Activated CD8-positive, alpha-beta T cell treated with anti-CD3 and anti-CD28 coated beads, Interleukin-2, amount 10 ng/mL, durations not matched to agents 7 days and 5 days (primary cell): Measurements from ENCODE around the gene FGF9. TPM values are rescaled to one million over a fixed set of nuclear protein-coding genes. Genes with fewer than 3 reads are reported as not detected.

Experiments
- ATAC-seq: fragments of 150-1000 bp; cut with Tn5 transposase; one replicate; pipeline ENCODE4 v1.10.0; 2021; ENCODE audit warnings: moderate library complexity
- CTCF ChIA-PET: fragments of 350-600 bp; sonication (Branson Sonifier 250); formaldehyde crosslinking; loops from one replicate; lab custom pipeline; 2021; ENCODE audit warnings: antibody characterized with exemption; lab: Charles Lee
- POLR2A ChIA-PET: fragments of 350-600 bp; sonication (Branson Sonifier 250); formaldehyde crosslinking; loops from one replicate; lab custom pipeline; 2021; ENCODE audit warnings: antibody characterized with exemption; lab: Charles Lee
- DNase-seq: peaks from one replicate; pipeline ENCODE4 v3.0.0-alpha.2; 2020
- H3K27ac Mint-ChIP-seq: one replicate; pipeline ENCODE4 v1.8.0; 2021; ENCODE audit warnings: mild to moderate bottlenecking, mixed read lengths
- H3K27me3 Mint-ChIP-seq: one replicate; pipeline ENCODE4 v1.8.0; 2021; ENCODE audit warnings: low read depth, mixed read lengths
- H3K36me3 Mint-ChIP-seq: one replicate; pipeline ENCODE4 v1.8.0; 2021; ENCODE audit warnings: low read depth, mixed read lengths
- H3K4me1 Mint-ChIP-seq: one replicate; pipeline ENCODE4 v1.8.0; 2021; ENCODE audit warnings: low read depth, mixed read lengths
- H3K4me3 Mint-ChIP-seq: one replicate; pipeline ENCODE4 v1.8.0; 2021; ENCODE audit warnings: mild to moderate bottlenecking, mixed read lengths
- H3K9me3 Mint-ChIP-seq: one replicate; pipeline ENCODE4 v1.8.0; 2022; ENCODE audit warnings: mixed read lengths; ENCODE audit not compliant: insufficient read depth
- total RNA-seq, 2 experiments: library from RNA; stranded (reverse); gene quantifications; one replicate each; pipeline ENCODE4 v1.2.3, GENCODE V29; 2021

The FGF9 gene
- total RNA-seq, 2 experiments from 2014 or later, result 0.21 TPM; not detected in 1

GRCh38 chr13:21691500-21691899 is 20.6 kb downstream of the FGF9 start:
- peaks cover 2% of the 10 kb centered on the region for H3K4me1 Mint-ChIP-seq
- H3K27me3 Mint-ChIP-seq, result no peaks in the 10 kb centered on the region
- H3K27ac Mint-ChIP-seq, result no peak overlapping the region
- DNase-seq, result no peak
- no peaks in the 10 kb centered on the region for H3K36me3 Mint-ChIP-seq
- no peak overlapping the region for H3K4me3 Mint-ChIP-seq
- H3K9me3 Mint-ChIP-seq, result no peaks in the 10 kb centered on the region
- ChIA-PET CTCF (no interaction called here), POLR2A (no interaction called here)
- ATAC-seq, result no peak

DNA sequence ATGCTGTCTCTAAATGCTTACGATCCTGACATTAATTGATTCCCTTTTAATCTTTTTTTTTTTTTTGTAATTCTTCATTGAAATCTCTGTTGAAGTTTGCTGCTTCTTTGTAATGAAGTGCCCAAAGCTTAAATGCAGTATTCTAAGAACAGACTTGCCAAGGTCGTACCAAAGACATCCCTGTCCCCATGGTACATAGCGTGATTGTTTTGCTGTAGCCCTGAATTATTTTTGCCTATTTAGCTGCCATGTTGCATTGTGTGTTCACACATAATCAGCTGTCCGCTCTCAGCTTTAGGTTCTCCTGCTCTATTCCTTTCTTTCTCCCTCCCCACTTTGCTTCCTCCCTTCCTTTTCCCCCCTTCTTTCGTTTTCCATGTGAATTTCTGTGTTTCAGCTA is 21.1 kb downstream of the FGF9 start:
- no peak for ATAC-seq
- Mint-ChIP-seq H3K4me3 (no peak overlapping the region), H3K36me3 (no peaks in the 10 kb centered on the region), H3K27me3 (no peaks in the 10 kb centered on the region), H3K27ac (no peak overlapping the region), H3K4me1 (no peaks in the 10 kb centered on the region), H3K9me3 (no peaks in the 10 kb centered on the region)
- no peak for DNase-seq
- CTCF ChIA-PET, result no interaction called here
- POLR2A ChIA-PET, result no interaction called here

GRCh38 chr13:21694831-21695230 is 24.0 kb downstream of the FGF9 start:
- Mint-ChIP-seq H3K36me3 (no peaks in the 10 kb centered on the region), H3K9me3 (no peaks in the 10 kb centered on the region), H3K27ac (no peak overlapping the region), H3K4me1 (no peaks in the 10 kb centered on the region), H3K27me3 (no peaks in the 10 kb centered on the region), H3K4me3 (no peak overlapping the region)
- CTCF ChIA-PET, result no interaction called here
- no peak for DNase-seq
- no peak for ATAC-seq
- POLR2A ChIA-PET, result no interaction called here

GRCh38 chr13:21695546-21695945 is 24.7 kb downstream of the FGF9 start:
- POLR2A ChIA-PET, result no interaction called here
- no peaks in the 10 kb centered on the region for H3K27me3 Mint-ChIP-seq
- no peak for DNase-seq
- no peak for ATAC-seq
- H3K9me3 Mint-ChIP-seq, result no peaks in the 10 kb centered on the region
- CTCF ChIA-PET, result no interaction called here
- no peak overlapping the region for H3K4me3 Mint-ChIP-seq
- H3K36me3 Mint-ChIP-seq, result no peaks in the 10 kb centered on the region
- H3K27ac Mint-ChIP-seq, result no peak overlapping the region
- no peaks in the 10 kb centered on the region for H3K4me1 Mint-ChIP-seq

DNA sequence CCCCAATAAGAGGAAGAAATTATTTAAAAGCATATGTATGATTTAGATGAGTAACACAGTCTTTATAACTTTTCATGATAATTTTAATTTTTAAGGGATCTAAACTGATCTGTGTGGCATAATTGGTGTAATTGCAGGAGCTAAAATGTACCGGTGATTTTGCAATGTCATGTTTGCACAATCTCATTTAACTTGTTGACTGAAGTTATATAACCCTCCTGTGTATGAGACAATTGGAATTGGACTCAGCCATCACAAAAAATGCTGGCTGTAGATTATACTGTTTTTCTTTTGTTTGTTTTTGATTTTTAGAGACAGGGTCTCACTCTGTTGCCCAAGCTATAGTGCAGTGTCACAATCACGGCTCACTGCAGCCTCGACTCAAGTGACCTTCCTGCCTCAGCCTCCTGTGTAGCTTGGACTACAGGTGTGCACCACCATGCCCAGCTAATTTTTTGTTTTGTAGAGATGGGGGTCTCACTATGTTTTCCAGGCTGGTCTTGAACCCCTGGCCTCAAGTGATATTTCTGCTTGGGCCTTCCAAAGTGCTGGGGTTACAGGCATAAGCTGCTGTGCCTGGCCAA is 26.1 kb downstream of the FGF9 start:
- no peak overlapping the region for H3K27ac Mint-ChIP-seq
- H3K9me3 Mint-ChIP-seq, result no peaks in the 10 kb centered on the region
- H3K4me3 Mint-ChIP-seq, result no peak overlapping the region
- ATAC-seq (no peak), DNase-seq (no peak)
- H3K27me3 Mint-ChIP-seq, result no peaks in the 10 kb centered on the region
- ChIA-PET POLR2A (no interaction called here), CTCF (no interaction called here)
- H3K36me3 Mint-ChIP-seq, result no peaks in the 10 kb centered on the region
- no peaks in the 10 kb centered on the region for H3K4me1 Mint-ChIP-seq

DNA sequence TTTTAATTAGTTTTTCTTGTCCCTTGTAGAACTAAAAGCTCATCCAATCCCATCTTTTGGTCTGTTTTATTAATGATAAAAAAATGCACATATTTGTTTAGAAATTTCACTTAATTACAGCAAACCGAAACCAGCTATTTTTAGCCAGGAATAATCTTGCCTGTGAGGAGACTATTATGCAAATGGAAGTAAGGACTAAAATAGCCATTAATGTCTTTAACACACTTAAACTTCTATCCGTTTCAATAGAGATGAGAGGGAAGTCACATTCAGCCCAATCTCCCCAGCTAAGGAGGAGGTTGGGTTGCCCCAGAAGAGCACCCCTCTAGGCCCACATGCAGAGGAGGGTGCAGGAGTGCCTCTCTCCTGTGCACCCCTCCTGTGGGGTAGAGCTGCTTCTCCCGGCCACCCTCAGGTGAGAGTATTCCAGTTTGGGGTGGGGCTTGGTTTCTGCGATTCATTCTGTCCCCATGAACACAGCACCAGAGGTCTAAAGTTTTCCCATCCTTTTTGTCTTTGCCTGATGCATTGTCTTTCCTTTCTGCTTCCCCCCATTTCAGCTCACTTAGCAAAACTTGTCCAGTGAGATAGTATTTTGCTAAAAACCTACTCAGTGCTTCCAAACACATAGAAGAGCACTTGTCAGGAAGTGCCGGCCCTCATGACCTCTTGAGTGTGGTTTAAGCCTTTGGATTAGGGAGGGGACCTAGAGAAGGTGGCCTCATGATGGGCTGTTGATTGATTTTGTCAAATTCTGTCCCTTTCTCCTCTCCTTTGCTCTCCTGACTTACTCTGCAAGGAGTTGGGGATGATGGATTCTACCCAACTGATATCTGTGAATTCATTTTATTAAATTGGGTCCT is 28.2 kb downstream of the FGF9 start:
- Mint-ChIP-seq H3K4me1 (no peaks in the 10 kb centered on the region), H3K4me3 (no peak overlapping the region), H3K27ac (no peak overlapping the region), H3K9me3 (no peaks in the 10 kb centered on the region), H3K36me3 (no peaks in the 10 kb centered on the region), H3K27me3 (no peaks in the 10 kb centered on the region)
- ATAC-seq (no peak), DNase-seq (no peak)
- CTCF ChIA-PET, result no interaction called here
- POLR2A ChIA-PET, result interaction anchor here (0.5 kb wide), 1 partner anchor 16 kb away, joined by 3 read pairs; no protein-coding TSS in a partner anchor

DNA sequence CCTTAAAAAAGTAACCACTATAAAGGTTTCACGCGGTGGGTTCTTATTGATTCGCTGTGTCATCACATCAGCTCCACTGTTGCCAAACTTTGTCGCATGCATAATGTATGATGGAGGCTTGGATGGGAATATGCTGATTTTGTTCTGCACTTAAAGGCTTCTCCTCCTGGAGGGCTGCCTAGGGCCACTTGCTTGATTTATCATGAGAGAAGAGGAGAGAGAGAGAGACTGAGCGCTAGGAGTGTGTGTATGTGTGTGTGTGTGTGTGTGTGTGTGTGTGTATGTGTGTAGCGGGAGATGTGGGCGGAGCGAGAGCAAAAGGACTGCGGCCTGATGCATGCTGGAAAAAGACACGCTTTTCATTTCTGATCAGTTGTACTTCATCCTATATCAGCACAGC is 30.6 kb downstream of the FGF9 start:
- H3K9me3 Mint-ChIP-seq, result no peaks in the 10 kb centered on the region
- H3K27ac Mint-ChIP-seq, result no peak overlapping the region
- no peak overlapping the region for H3K4me3 Mint-ChIP-seq
- no peaks in the 10 kb centered on the region for H3K4me1 Mint-ChIP-seq
- CTCF ChIA-PET, result no interaction called here
- no peaks in the 10 kb centered on the region for H3K36me3 Mint-ChIP-seq
- no peak for ATAC-seq
- POLR2A ChIA-PET, result no interaction called here
- DNase-seq, result no peak
- peaks cover 2% of the 10 kb centered on the region for H3K27me3 Mint-ChIP-seq

DNA sequence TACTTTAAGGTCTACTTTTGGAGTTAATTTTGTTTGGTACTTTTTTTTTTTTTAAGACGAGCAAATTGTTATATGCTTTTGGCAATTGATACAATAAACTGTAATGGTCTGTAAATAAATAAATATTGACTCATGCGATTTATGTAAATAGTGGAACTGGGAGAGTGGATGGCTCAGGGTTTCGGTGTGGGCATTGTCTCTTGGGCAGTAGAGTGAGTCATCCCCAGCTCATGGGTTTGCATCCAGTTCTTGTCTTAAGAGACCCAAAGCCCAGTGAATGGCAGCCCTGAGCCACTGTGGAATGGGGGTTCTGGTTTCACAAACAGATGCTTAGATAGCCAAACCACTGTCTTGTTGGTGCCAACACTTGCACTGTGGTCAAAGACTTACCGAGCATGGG is 33.0 kb downstream of the FGF9 start:
- Mint-ChIP-seq H3K36me3 (no peaks in the 10 kb centered on the region), H3K4me3 (no peak overlapping the region), H3K4me1 (no peaks in the 10 kb centered on the region), H3K27ac (no peak overlapping the region), H3K27me3 (peaks cover 4% of the 10 kb centered on the region), H3K9me3 (no peaks in the 10 kb centered on the region)
- ChIA-PET POLR2A (no interaction called here), CTCF (no interaction called here)
- DNase-seq (no peak), ATAC-seq (no peak)

- Mint-ChIP-seq H3K27ac (no peak overlapping the region), H3K4me1 (no peaks in the 10 kb centered on the region), H3K36me3 (no peaks in the 10 kb centered on the region), H3K27me3 (peaks cover 10% of the 10 kb centered on the region), H3K4me3 (no peak overlapping the region), H3K9me3 (peaks cover 13% of the 10 kb centered on the region)
- no peak for DNase-seq
- no peak for ATAC-seq
- POLR2A ChIA-PET, result no interaction called here
- CTCF ChIA-PET, result no interaction called here
Observed at GRCh38 chr13:21707586-21707985, 36.7 kb downstream of the FGF9 start.

- DNase-seq, result no peak
- ChIA-PET CTCF (no interaction called here), POLR2A (no interaction called here)
- Mint-ChIP-seq H3K4me1 (no peaks in the 10 kb centered on the region), H3K27ac (no peak overlapping the region), H3K9me3 (peaks cover 13% of the 10 kb centered on the region), H3K36me3 (no peaks in the 10 kb centered on the region), H3K4me3 (no peak overlapping the region), H3K27me3 (peaks cover 17% of the 10 kb centered on the region)
- no peak for ATAC-seq
Observed at GRCh38 chr13:21709697-21710096, 38.8 kb downstream of the FGF9 start.

DNA sequence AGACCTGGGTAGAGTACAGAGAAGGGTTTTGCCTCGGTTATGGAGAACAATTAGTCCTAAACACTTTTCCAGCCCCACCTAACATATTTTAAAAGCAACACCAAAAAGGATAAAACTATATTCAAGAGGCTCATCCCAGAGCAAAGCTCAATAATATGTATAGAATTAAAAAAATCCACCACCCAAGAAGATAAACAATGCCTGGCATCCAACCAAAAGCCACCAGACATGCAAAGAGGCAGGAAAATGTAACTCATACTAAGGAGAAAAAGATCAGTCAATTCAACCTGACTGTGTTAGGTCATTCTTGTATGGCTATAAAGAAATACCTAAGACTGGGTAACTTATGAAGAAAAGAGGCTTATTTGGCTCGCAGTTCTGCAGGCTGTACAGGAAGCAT is 39.3 kb downstream of the FGF9 start:
- Mint-ChIP-seq H3K9me3 (peaks cover 13% of the 10 kb centered on the region), H3K27ac (no peak overlapping the region), H3K27me3 (peaks cover 17% of the 10 kb centered on the region), H3K4me3 (no peak overlapping the region), H3K4me1 (no peaks in the 10 kb centered on the region), H3K36me3 (no peaks in the 10 kb centered on the region)
- ATAC-seq (no peak), DNase-seq (no peak)
- CTCF ChIA-PET, result no interaction called here
- POLR2A ChIA-PET, result no interaction called here

- Mint-ChIP-seq H3K36me3 (no peaks in the 10 kb centered on the region), H3K4me1 (no peaks in the 10 kb centered on the region), H3K27ac (no peak overlapping the region), H3K9me3 (no peaks in the 10 kb centered on the region), H3K27me3 (peaks cover 10% of the 10 kb centered on the region), H3K4me3 (no peak overlapping the region)
- ChIA-PET CTCF (no interaction called here), POLR2A (no interaction called here)
- DNase-seq (no peak), ATAC-seq (no peak)
Observed at GRCh38 chr13:21717817-21718216, 46.9 kb downstream of the FGF9 start.
